Measurements from ENCODE around the gene LARP4B. TPM values are rescaled to one million over a fixed set of nuclear protein-coding genes. Genes with fewer than 3 reads are reported as not detected.

Gene LARP4B
- total and polyA plus RNA-seq, 2 experiments from 2014 or later: 18.3 to 52.3 TPM

DNA sequence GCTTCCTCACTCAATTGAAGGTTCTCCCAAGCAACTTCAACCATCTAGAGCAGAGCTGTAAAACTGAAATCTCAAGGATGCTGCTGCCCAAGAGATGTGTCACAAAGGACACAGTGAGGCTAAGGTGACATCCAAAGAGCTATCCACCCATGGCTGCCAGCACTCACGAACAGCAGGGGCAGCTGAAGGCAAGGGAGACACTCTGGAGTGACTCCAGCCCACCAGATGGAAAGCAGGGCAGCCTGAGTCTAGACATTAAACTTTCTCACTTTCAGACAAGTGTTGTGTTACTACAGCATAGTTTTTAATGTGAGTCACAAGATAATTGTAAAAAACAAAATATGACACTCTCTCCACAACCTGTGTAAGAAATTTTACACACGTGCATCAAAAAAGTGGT lies 113.5 kb downstream of the LARP4B start:
- Mint-ChIP-seq H3K27ac (no peak overlapping the region), H3K9me3 (no peaks in the 10 kb centered on the region), H3K4me1 (no peaks in the 10 kb centered on the region), H3K4me3 (no peak overlapping the region), H3K36me3 (ENCODE audit: low read depth) (peaks cover 75% of the 10 kb centered on the region), H3K27me3 (ENCODE audit: insufficient read depth, low read depth, poor library complexity) (peaks cover 6% of the 10 kb centered on the region)
- H3K36me3 ChIP-seq (ENCODE audit: insufficient read depth): peaks cover 53% of the 10 kb centered on the region
- peaks cover 24% of the 10 kb centered on the region for H4K20me1 ChIP-seq (replicated peaks; ENCODE audit: insufficient read depth)
- H3K27ac ChIP-seq (ENCODE audit: low read depth): no peak overlapping the region
- ATAC-seq: no peak
- H3K9me2 ChIP-seq (ENCODE audit: insufficient read depth): no peaks in the 10 kb centered on the region
- no peak for TF ChIP-seq ZNF331 (CRISPR knock-in tag; IDR thresholded peaks at IDR 0.05; ENCODE audit: low read depth)
- H3K4me1 ChIP-seq (ENCODE audit: insufficient read depth): no peaks in the 10 kb centered on the region
- DNase-seq (ENCODE audit: low spot score): no peak
- 0 out of 2 replicates have a peak, but pooled peaks cover 3% of the 10 kb centered on the region for H3F3A ChIP-seq (replicated peaks; ENCODE audit: low read depth)
- H3K79me2 ChIP-seq (replicated peaks; ENCODE audit: insufficient read depth): no peaks in the 10 kb centered on the region
- H3K4me3 ChIP-seq: no peak overlapping the region
- H3K4me2 ChIP-seq: no peak overlapping the region
- H2AFZ ChIP-seq: no peak overlapping the region
- no peaks in the 10 kb centered on the region for H3K27me3 ChIP-seq (ENCODE audit: insufficient read depth)

DNA sequence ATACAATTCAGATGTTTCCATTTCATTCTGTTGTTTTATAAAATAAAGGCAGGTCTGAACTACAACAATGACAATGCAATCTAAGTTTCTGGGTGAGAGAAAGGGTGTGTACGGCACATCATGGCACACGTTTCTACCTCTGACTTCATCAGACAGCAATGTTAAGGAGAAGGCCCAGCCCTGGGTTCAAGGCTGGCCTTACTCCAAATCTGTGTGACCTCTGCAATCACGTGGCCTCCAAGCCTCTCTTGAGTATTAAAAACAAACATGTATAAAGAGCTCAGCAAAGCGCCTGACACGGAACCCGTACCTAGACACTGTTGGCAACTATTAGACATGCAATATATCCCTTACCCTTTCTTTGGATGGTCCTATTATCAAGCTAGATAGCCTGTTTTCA lies 114.1 kb downstream of the LARP4B start:
- Histone ChIP-seq H3K4me3 (no peak overlapping the region), H3F3A (replicated peaks; ENCODE audit: low read depth) (0 out of 2 replicates have a peak, but pooled peaks cover 6% of the 10 kb centered on the region), H3K9me2 (ENCODE audit: insufficient read depth) (no peaks in the 10 kb centered on the region), H3K4me1 (ENCODE audit: insufficient read depth) (no peaks in the 10 kb centered on the region), H2AFZ (no peak overlapping the region), H3K4me2 (no peak overlapping the region), H3K79me2 (replicated peaks; ENCODE audit: insufficient read depth) (no peaks in the 10 kb centered on the region), H3K27ac (ENCODE audit: low read depth) (no peak overlapping the region), H3K36me3 (ENCODE audit: insufficient read depth) (peaks cover 58% of the 10 kb centered on the region), H3K27me3 (ENCODE audit: insufficient read depth) (no peaks in the 10 kb centered on the region), H4K20me1 (replicated peaks; ENCODE audit: insufficient read depth) (peaks cover 29% of the 10 kb centered on the region)
- H3K4me3 Mint-ChIP-seq: no peak overlapping the region
- H3K4me1 Mint-ChIP-seq: no peaks in the 10 kb centered on the region
- peaks cover 77% of the 10 kb centered on the region for H3K36me3 Mint-ChIP-seq (ENCODE audit: low read depth)
- H3K27ac Mint-ChIP-seq: no peak overlapping the region; the same call in 1 of the 2 replicates
- no peak for DNase-seq (ENCODE audit: low spot score)
- ATAC-seq: no peak
- TF ChIP-seq, protein P1, sequence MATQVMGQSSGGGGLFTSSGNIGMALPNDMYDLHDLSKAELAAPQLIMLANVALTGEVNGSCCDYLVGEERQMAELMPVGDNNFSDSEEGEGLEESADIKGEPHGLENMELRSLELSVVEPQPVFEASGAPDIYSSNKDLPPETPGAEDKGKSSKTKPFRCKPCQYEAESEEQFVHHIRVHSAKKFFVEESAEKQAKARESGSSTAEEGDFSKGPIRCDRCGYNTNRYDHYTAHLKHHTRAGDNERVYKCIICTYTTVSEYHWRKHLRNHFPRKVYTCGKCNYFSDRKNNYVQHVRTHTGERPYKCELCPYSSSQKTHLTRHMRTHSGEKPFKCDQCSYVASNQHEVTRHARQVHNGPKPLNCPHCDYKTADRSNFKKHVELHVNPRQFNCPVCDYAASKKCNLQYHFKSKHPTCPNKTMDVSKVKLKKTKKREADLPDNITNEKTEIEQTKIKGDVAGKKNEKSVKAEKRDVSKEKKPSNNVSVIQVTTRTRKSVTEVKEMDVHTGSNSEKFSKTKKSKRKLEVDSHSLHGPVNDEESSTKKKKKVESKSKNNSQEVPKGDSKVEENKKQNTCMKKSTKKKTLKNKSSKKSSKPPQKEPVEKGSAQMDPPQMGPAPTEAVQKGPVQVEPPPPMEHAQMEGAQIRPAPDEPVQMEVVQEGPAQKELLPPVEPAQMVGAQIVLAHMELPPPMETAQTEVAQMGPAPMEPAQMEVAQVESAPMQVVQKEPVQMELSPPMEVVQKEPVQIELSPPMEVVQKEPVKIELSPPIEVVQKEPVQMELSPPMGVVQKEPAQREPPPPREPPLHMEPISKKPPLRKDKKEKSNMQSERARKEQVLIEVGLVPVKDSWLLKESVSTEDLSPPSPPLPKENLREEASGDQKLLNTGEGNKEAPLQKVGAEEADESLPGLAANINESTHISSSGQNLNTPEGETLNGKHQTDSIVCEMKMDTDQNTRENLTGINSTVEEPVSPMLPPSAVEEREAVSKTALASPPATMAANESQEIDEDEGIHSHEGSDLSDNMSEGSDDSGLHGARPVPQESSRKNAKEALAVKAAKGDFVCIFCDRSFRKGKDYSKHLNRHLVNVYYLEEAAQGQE (IDR thresholded peaks at IDR 0.05; ENCODE audit: unreplicated experiment): no peak
- TF ChIP-seq, protein P2, sequence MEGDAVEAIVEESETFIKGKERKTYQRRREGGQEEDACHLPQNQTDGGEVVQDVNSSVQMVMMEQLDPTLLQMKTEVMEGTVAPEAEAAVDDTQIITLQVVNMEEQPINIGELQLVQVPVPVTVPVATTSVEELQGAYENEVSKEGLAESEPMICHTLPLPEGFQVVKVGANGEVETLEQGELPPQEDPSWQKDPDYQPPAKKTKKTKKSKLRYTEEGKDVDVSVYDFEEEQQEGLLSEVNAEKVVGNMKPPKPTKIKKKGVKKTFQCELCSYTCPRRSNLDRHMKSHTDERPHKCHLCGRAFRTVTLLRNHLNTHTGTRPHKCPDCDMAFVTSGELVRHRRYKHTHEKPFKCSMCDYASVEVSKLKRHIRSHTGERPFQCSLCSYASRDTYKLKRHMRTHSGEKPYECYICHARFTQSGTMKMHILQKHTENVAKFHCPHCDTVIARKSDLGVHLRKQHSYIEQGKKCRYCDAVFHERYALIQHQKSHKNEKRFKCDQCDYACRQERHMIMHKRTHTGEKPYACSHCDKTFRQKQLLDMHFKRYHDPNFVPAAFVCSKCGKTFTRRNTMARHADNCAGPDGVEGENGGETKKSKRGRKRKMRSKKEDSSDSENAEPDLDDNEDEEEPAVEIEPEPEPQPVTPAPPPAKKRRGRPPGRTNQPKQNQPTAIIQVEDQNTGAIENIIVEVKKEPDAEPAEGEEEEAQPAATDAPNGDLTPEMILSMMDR (conservative IDR thresholded peaks at IDR 0.05; ENCODE audit: low read depth in 2 of 2): no peak
- TF ChIP-seq NANOG (IDR thresholded peaks at IDR 0.05; ENCODE audit: borderline replicate concordance): no peak
- no peak for TF ChIP-seq STAT1 (IDR thresholded peaks at IDR 0.05; ENCODE audit: unreplicated experiment)
- TF ChIP-seq ZNF331 (CRISPR knock-in tag; IDR thresholded peaks at IDR 0.05; ENCODE audit: low read depth): no peak
- no peak for TF ChIP-seq EZH2 (IDR thresholded peaks at IDR 0.05; ENCODE audit: low read depth, unreplicated experiment)
- TF ChIP-seq CREB1 (CRISPR knock-in tag; IDR thresholded peaks at IDR 0.05; ENCODE audit: low read depth): no peak
- TF ChIP-seq EZH2phosphoT487 (IDR thresholded peaks at IDR 0.05; ENCODE audit: unreplicated experiment): no peak
- H3K9me3 Mint-ChIP-seq: no peaks in the 10 kb centered on the region
- peaks cover 4% of the 10 kb centered on the region for H3K27me3 Mint-ChIP-seq (ENCODE audit: insufficient read depth, low read depth, poor library complexity)
